Spleen (tissue), 11 donors: ENCODE data around the gene SLC25A41. TPM values are rescaled to one million over a fixed set of nuclear protein-coding genes. Genes with fewer than 3 reads are reported as not detected.
A peak's percentile ranks its signal among the peaks of the same experiment; 100 is the strongest.

Experiments used
- DNase-seq: peaks from one replicate; pipeline ENCODE4 v3.0.0-alpha.2; 2020
- H3K27ac ChIP-seq, 8 donors: fragments of 200-600 bp; sonication (generic) in 7 of 8; 1 replicate in 4 of 8; 2 replicates in 4 of 8; pipeline versions ENCODE4 v1.5.0 to v1.8.0; 2016 to 2021; ENCODE audit warnings: inconsistent platforms in 4 of 8, mild to moderate bottlenecking in 4 of 8, moderate library complexity in 1 of 8
- H3K27me3 ChIP-seq, 7 donors: fragments of 200-600 bp; sonication (generic) in 6 of 7; replicated peaks in 1 of 7; 1 replicate in 4 of 7; 2 replicates in 3 of 7; pipeline versions ENCODE4 v1.5.0 to v1.8.0; 2016 to 2021; ENCODE audit warnings: inconsistent platforms in 3 of 7, mild to moderate bottlenecking in 1 of 7
- H3K36me3 ChIP-seq, 6 donors: fragments of 200-600 bp; sonication (generic) in 5 of 6; 1 replicate in 4 of 6; 2 replicates in 2 of 6; pipeline versions ENCODE4 v1.5.0 to v1.8.0; 2016 to 2021; ENCODE audit warnings: inconsistent platforms in 2 of 6
- H3K4me1 ChIP-seq, 6 donors: fragments of 200-600 bp; sonication (generic) in 5 of 6; 1 replicate in 3 of 6; 2 replicates in 3 of 6; pipeline versions ENCODE4 v1.5.0 to v1.8.0; 2016 to 2021; ENCODE audit warnings: inconsistent platforms in 3 of 6
- H3K4me3 ChIP-seq, 8 donors: fragments of 200-600 bp; sonication (generic) in 7 of 8; 1 replicate in 4 of 8; 2 replicates in 4 of 8; pipeline versions ENCODE4 v1.5.0 to v1.8.0; 2016 to 2021; ENCODE audit warnings: inconsistent platforms in 4 of 8, mild to moderate bottlenecking in 4 of 8, moderate library complexity in 2 of 8
- H3K9me3 ChIP-seq, 8 donors: fragments of 200-600 bp; sonication (generic) in 7 of 8; 1 replicate in 4 of 8; 2 replicates in 4 of 8; pipeline versions ENCODE4 v1.5.0 to v1.8.0; 2016 to 2021; ENCODE audit warnings: inconsistent platforms in 4 of 8
- CTCF ChIP-seq, 11 experiments: fragments of 200-600 bp in 7 of 11; fragments of 450-650 bp in 4 of 11; sonication (generic) in 4 of 11; IDR thresholded peaks in 8 of 11; conservative IDR thresholded peaks in 3 of 11; 1 replicate in 7 of 11; 2 replicates in 4 of 11; pipeline versions ENCODE4 v1.4.0 to v1.8.0; 2016 to 2021; ENCODE audit warnings: antibody characterized with exemption in 11 of 11, inconsistent platforms in 4 of 11, mild to moderate bottlenecking in 1 of 11
- POLR2A ChIP-seq, 3 donors: fragments of 450-650 bp; IDR thresholded peaks; one replicate each; pipeline ENCODE4 v1.5.1; 2017; ENCODE audit warnings: antibody characterized with exemption in 3 of 3, mild to moderate bottlenecking in 1 of 3
- POLR2AphosphoS5 ChIP-seq, 3 donors: sonication (generic); formaldehyde crosslinking; IDR thresholded peaks; one replicate each; pipeline ENCODE4 v1.5.1; 2017; ENCODE audit warnings: antibody characterized with exemption in 3 of 3
- WGBS, 5 donors: extraction: QIAGEN DNeasy Blood & Tissue Kit in 3 of 5; methylation state at CpG; one replicate each; pipeline versions ENCODE4 v1.1.5 to v1.1.7; 2013 to 2018; 5-methylcytosine and 5-hydroxymethylcytosine counted together
- intact Hi-C: fragments of 100-400 bp; cut with DNase I; formaldehyde crosslinking; loops from one replicate; pipeline ENCODE4 v1.15.0; 2023; ENCODE audit warnings: low total_unique reads
- polyA plus RNA-seq, 3 donors: library from polyadenylated mRNA; stranded (reverse); fragments of 200-250 nt; gene quantifications; one replicate each; pipeline ENCODE4 v1.2.1, GENCODE V29; 2013
- total RNA-seq, 7 donors: library from RNA; depleted of rRNA in 3 of 7; stranded (reverse); fragments of >200 nt in 3 of 7; fragmentation: NEBNext Ultra II Directional in 4 of 7; extraction: Animal tissue kit (Norgen Biotek cat#: 25700) in 4 of 7; gene quantifications; one replicate each; pipeline versions ENCODE4 v1.1.0 to v1.2.1, GENCODE V29; 2016 to 2021
- donor health status: healthy with polysubstance abuse.
- donor health status: DM: no; HTN: no; CAD: no; lungs with moderate emphysema.
- donor health status: DM: no; HTN: no; CAD: no.
- donor health status: Bipolar disorder and iron deficiency.
- donor health status: healthy.
- donor health status: DM: no; HTN: no; CAD: no.
- donor health status: DM: yes; HTN: yes; CAD: no.

SLC25A41 gene
- total and polyA plus RNA-seq, 10 donors, result 0.18 to 0.77 (median 0.46) TPM; not detected in 6

GRCh38 chr19:6394831-6395230 lies 38.7 kb downstream of the SLC25A41 start:
- H3K4me1 ChIP-seq, result peaks cover 12 to 35% (median 25%) of the 10 kb centered on the region in 6 donors
- whole genome bisulfite sequencing, 5 donors, result 88 to 95% (median 93%) methylated on average over 3 of the region's 3 CpGs
- no peaks in the 10 kb centered on the region for H3K9me3 ChIP-seq
- no peak overlapping the region for H3K27ac ChIP-seq
- TF ChIP-seq POLR2AphosphoS5 (IDR thresholded peaks at IDR 0.05), result no peak
- no peak for TF ChIP-seq POLR2A (IDR thresholded peaks at IDR 0.05)
- no peak for TF ChIP-seq CTCF (IDR thresholded peaks at IDR 0.05 in 8 of 11, conservative IDR thresholded peaks at IDR 0.05 in 3 of 11)
- peaks cover 0 to 21% (median 6%) of the 10 kb centered on the region in 6 donors for H3K36me3 ChIP-seq
- no peak overlapping the region for H3K4me3 ChIP-seq
- intact Hi-C loops, result no loop called here
- DNase-seq, result no peak
- no peaks in the 10 kb centered on the region for H3K27me3 ChIP-seq

- H3K36me3 ChIP-seq, result peaks cover 0 to 29% (median 14%) of the 10 kb centered on the region in 6 donors
- H3K27ac ChIP-seq, result peak overlapping the region; percentile 76 to 96 (median 94)
- H3K27me3 ChIP-seq, result no peaks in the 10 kb centered on the region
- peaks cover 12 to 42% (median 25%) of the 10 kb centered on the region in 6 donors for H3K4me1 ChIP-seq
- H3K4me3 ChIP-seq, result peak overlapping the region; percentile 73 to 96 (median 92)
- TF ChIP-seq POLR2AphosphoS5 (IDR thresholded peaks at IDR 0.05) (no peak), CTCF (IDR thresholded peaks at IDR 0.05 in 8 of 11, conservative IDR thresholded peaks at IDR 0.05 in 3 of 11) (no peak), POLR2A (IDR thresholded peaks at IDR 0.05) (peak in 1 of 3 donors; percentile 13)
- intact Hi-C loops, result no loop called here
- H3K9me3 ChIP-seq, result no peaks in the 10 kb centered on the region
- 29 to 31% (median 29%) methylated on average over 14 of the region's 14 CpGs for WGBS, 5 donors
- DNase-seq, result no peak
These were observed 39.6 kb downstream of the SLC25A41 start for GRCh38 chr19:6393983-6394412.

- Histone ChIP-seq H3K27me3 (no peaks in the 10 kb centered on the region), H3K4me3 (peak within 1 kb of the TSS; percentile 73 to 96 (median 92)), H3K4me1 (peaks cover 12 to 42% (median 25%) of the 10 kb centered on the region in 6 donors), H3K27ac (peak within 1 kb of the TSS; percentile 76 to 96 (median 94)), H3K36me3 (peaks cover 0 to 36% (median 21%) of the 10 kb centered on the region in 6 donors), H3K9me3 (no peaks in the 10 kb centered on the region)
- DNase-seq, result peak; percentile 98
- TF ChIP-seq POLR2AphosphoS5 (IDR thresholded peaks at IDR 0.05) (peak; percentile 75 to 84 (median 82)), POLR2A (IDR thresholded peaks at IDR 0.05) (peak in 1 of 3 donors; percentile 49), CTCF (IDR thresholded peaks at IDR 0.05 in 8 of 11, conservative IDR thresholded peaks at IDR 0.05 in 3 of 11) (peak in 4 of 11 experiments; percentile 8 to 29 (median 20))
- intact Hi-C loops, result no loop called here
- 0 to 2% (median 1%) methylated on average over 56 to 69 of the region's 69 CpGs for WGBS, 5 donors
These were observed 40.2 kb downstream of the SLC25A41 start, which contains the start of gene GTF2F1 for GRCh38 chr19:6393074-6393982. Gene GTF2F1, minus strand, starts transcription at chr19:6393164. Its CDS starts 169 bp downstream, at chr19:6392995.
